Left forelimb (tissue), 1 donor: ENCODE data around the gene LIN54.
A peak's percentile ranks its signal among the peaks of the same experiment; 100 is the strongest.

ENCODE experiments used
- DNase-seq: peaks from one replicate; pipeline ENCODE4 v3.0.0-alpha.2; 2018; ENCODE audit warnings: low spot score

The LIN54 gene

GRCh38 chr4:82891707-82892466 lies 118.7 kb downstream of the LIN54 start:
- DNase-seq, result no peak

- peak; percentile 98 for DNase-seq
Measured at GRCh38 chr4:82890901-82891706, 119.5 kb downstream of the LIN54 start, which contains the start of gene SEC31A. Gene SEC31A (minus strand): TSS chr4:82891153. CDS start chr4:82881936, 9,217 bp downstream.

- no peak for DNase-seq
Measured at GRCh38 chr4:82890528-82890900, 120.1 kb downstream of the LIN54 start.

- DNase-seq, result no peak
Measured at GRCh38 chr4:82889287-82889686, 121.3 kb downstream of the LIN54 start.

GRCh38 chr4:82886147-82886942 lies 124.3 kb downstream of the LIN54 start:
- no peak for DNase-seq

- DNase-seq, result no peak
Measured at GRCh38 chr4:82885410-82885809, 125.2 kb downstream of the LIN54 start.
